H1 (cell line): ENCODE measurements around the gene BRINP3. TPM values are rescaled to one million over a fixed set of nuclear protein-coding genes. Genes with fewer than 3 reads are reported as not detected.

Experiments used
- CTCF ChIA-PET: fragments of 300-600 bp; sonication (Branson Sonifier 250); formaldehyde crosslinking; loops from one replicate; lab custom pipeline; 2021; ENCODE audit not compliant: partially characterized antibody; lab: Charles Lee
- POLR2A ChIA-PET: fragments of 300-600 bp; sonication (Branson Sonifier 250); formaldehyde crosslinking; loops from one replicate; lab custom pipeline; 2021; ENCODE audit warnings: inconsistent platforms; ENCODE audit not compliant: partially characterized antibody; lab: Charles Lee
- DNase-seq, 2 experiments: peaks; one replicate each; pipeline versions ENCODE4 v3.0.0 to v3.0.0-alpha.2; 2010 to 2022; ENCODE audit warnings: low spot score in 2 of 2, low read depth in 1 of 2, mixed read lengths in 1 of 2
- FAIRE-seq: peaks from 2 replicates; lab custom pipeline; 2011; peaks lifted over from hg19 to GRCh38; lab: Jason Lieb, UNC
- H2AFZ ChIP-seq: 2 replicates; pipeline ENCODE4 v1.8.1; 2012; ENCODE audit warnings: low read length, inconsistent platforms
- H2AK5ac ChIP-seq: 2 replicates; pipeline ENCODE4 v1.6.1; 2013; ENCODE audit warnings: low read depth, low read length
- H2BK120ac ChIP-seq: replicated peaks from 2 replicates; pipeline ENCODE3; 2013; ENCODE audit warnings: low read depth, low read length, inconsistent platforms
- H2BK12ac ChIP-seq: 2 replicates; pipeline ENCODE4 v1.6.1; 2013; ENCODE audit warnings: low read depth, low read length
- H2BK15ac ChIP-seq: 2 replicates; pipeline ENCODE4 v1.6.1; 2013; ENCODE audit warnings: low read length
- H2BK20ac ChIP-seq: 2 replicates; pipeline ENCODE4 v1.6.1; 2013; ENCODE audit warnings: low read length
- H2BK5ac ChIP-seq: 2 replicates; pipeline ENCODE4 v1.6.1; 2013; ENCODE audit warnings: low read depth, low read length
- H3K14ac ChIP-seq: 2 replicates; pipeline ENCODE4 v1.6.1; 2013; ENCODE audit warnings: inconsistent platforms; ENCODE audit not compliant: insufficient read length
- H3K18ac ChIP-seq: 2 replicates; pipeline ENCODE4 v1.6.1; 2013; ENCODE audit warnings: low read length; ENCODE audit errors: extremely low read depth
- H3K23ac ChIP-seq: 2 replicates; pipeline ENCODE4 v1.6.1; 2013; ENCODE audit warnings: inconsistent platforms; ENCODE audit not compliant: insufficient read length
- H3K23me2 ChIP-seq: 2 replicates; pipeline ENCODE4 v1.6.1; 2013; ENCODE audit warnings: low read depth, low read length
- H3K27ac ChIP-seq: 2 replicates; pipeline ENCODE4 v1.6.1; 2011; ENCODE audit warnings: low read depth, low read length, inconsistent platforms
- H3K27me3 ChIP-seq, 4 experiments: replicated peaks in 1 of 4; 1 replicate in 1 of 4; 2 replicates in 3 of 4; pipeline versions ENCODE4 v1.6.1 to v1.8.1; 2011 to 2013; ENCODE audit warnings: low read length in 3 of 4, mild to moderate bottlenecking in 3 of 4, inconsistent platforms in 2 of 4, mixed read lengths in 2 of 4, moderate library complexity in 1 of 4; ENCODE audit not compliant: control insufficient read depth in 3 of 4, insufficient read depth in 3 of 4; ENCODE audit errors: extremely low read depth in 1 of 4
- H3K36me3 ChIP-seq, 4 experiments: 2 replicates each; pipeline versions ENCODE4 v1.6.1 to v1.8.1; 2011 to 2013; ENCODE audit warnings: mild to moderate bottlenecking in 4 of 4, low read length in 3 of 4, moderate library complexity in 2 of 4, control low read depth in 1 of 4, inconsistent platforms in 1 of 4; ENCODE audit not compliant: insufficient read depth in 4 of 4, control insufficient read depth in 2 of 4
- H3K4ac ChIP-seq: replicated peaks from 2 replicates; pipeline ENCODE3; 2013; ENCODE audit warnings: low read length, low read depth, mixed read lengths, inconsistent platforms; ENCODE audit not compliant: insufficient read length
- H3K4me1 ChIP-seq, 4 experiments: replicated peaks in 1 of 4; 1 replicate in 1 of 4; 2 replicates in 3 of 4; pipeline versions ENCODE4 v1.6.1 to v1.8.1; 2011 to 2013; ENCODE audit warnings: low read length in 3 of 4, inconsistent platforms in 2 of 4, mixed read lengths in 1 of 4; ENCODE audit not compliant: insufficient read depth in 4 of 4, control insufficient read depth in 3 of 4
- H3K4me2 ChIP-seq, 2 experiments: 2 replicates each; pipeline versions ENCODE4 v1.6.1 to v1.8.1; 2011 to 2013; ENCODE audit warnings: low read depth in 2 of 2, low read length in 2 of 2, control low read depth in 1 of 2, inconsistent platforms in 1 of 2, mild to moderate bottlenecking in 1 of 2; ENCODE audit not compliant: insufficient read depth in 1 of 2
- H3K4me3 ChIP-seq, 4 experiments: fragments of 200-600, 300-600 bp in 1 of 4; sonication (generic), shearing (Covaris generic), sonication (Bioruptor Twin) in 1 of 4; 2 replicates each; pipeline versions ENCODE4 v1.5.1 to v1.8.1; 2011 to 2016; ENCODE audit warnings: low read length in 4 of 4, low read depth in 3 of 4, control low read depth in 2 of 4, inconsistent platforms in 2 of 4, mild to moderate bottlenecking in 2 of 4, mixed read lengths in 1 of 4, moderate library complexity in 1 of 4; ENCODE audit not compliant: insufficient read depth in 2 of 4; ENCODE audit errors: extremely low read depth in 1 of 4
- H3K56ac ChIP-seq: replicated peaks from 2 replicates; pipeline ENCODE3; 2013; ENCODE audit warnings: low read depth, mild to moderate bottlenecking, mixed read lengths, low read length, inconsistent platforms; ENCODE audit not compliant: insufficient read length
- H3K79me1 ChIP-seq: 2 replicates; pipeline ENCODE4 v1.6.1; 2013; ENCODE audit warnings: low read depth, low read length, control low read depth
- H3K79me2 ChIP-seq, 2 experiments: 2 replicates each; pipeline versions ENCODE4 v1.6.1 to v1.8.1; 2012 to 2013; ENCODE audit warnings: low read length in 2 of 2, mild to moderate bottlenecking in 2 of 2, inconsistent platforms in 1 of 2; ENCODE audit not compliant: insufficient read depth in 2 of 2, control insufficient read depth in 1 of 2
- H3K9ac ChIP-seq, 4 experiments: replicated peaks in 1 of 4; 1 replicate in 1 of 4; 2 replicates in 3 of 4; pipeline versions ENCODE4 v1.6.1 to v1.8.1; 2011 to 2013; ENCODE audit warnings: low read depth in 3 of 4, low read length in 3 of 4, control low read depth in 2 of 4, mild to moderate bottlenecking in 2 of 4, moderate library complexity in 2 of 4, inconsistent platforms in 1 of 4; ENCODE audit errors: extremely low read depth in 1 of 4
- H3K9me3 ChIP-seq, 2 experiments: 2 replicates each; pipeline versions ENCODE4 v1.6.1 to v1.8.1; 2012 to 2013; ENCODE audit warnings: mild to moderate bottlenecking in 2 of 2, moderate library complexity in 2 of 2, control low read depth in 1 of 2, inconsistent platforms in 1 of 2, low read depth in 1 of 2, low read length in 1 of 2, mixed read lengths in 1 of 2; ENCODE audit not compliant: insufficient read depth in 2 of 2
- H4K20me1 ChIP-seq, 2 experiments: replicated peaks in 1 of 2; 2 replicates each; pipeline versions ENCODE3 to v1.8.1; 2011 to 2013; ENCODE audit warnings: inconsistent platforms in 2 of 2, low read length in 2 of 2, mild to moderate bottlenecking in 1 of 2; ENCODE audit not compliant: insufficient read depth in 2 of 2, control insufficient read depth in 1 of 2
- H4K5ac ChIP-seq: 2 replicates; pipeline ENCODE4 v1.6.1; 2013; ENCODE audit warnings: low read length, low read depth, mixed read lengths, inconsistent platforms; ENCODE audit not compliant: insufficient read length
- H4K8ac ChIP-seq: 2 replicates; pipeline ENCODE4 v1.8.0; 2013; ENCODE audit warnings: mild to moderate bottlenecking, moderate library complexity, low read length, inconsistent platforms; ENCODE audit not compliant: insufficient read depth; ENCODE audit errors: extremely low read depth
- H4K91ac ChIP-seq: replicated peaks from 2 replicates; pipeline ENCODE3; 2013; ENCODE audit warnings: low read length, mixed read lengths, inconsistent platforms; ENCODE audit not compliant: insufficient read length
- KDM1A ChIP-seq: fragments of 200-600, 300-600 bp; sonication (generic); IDR thresholded peaks from 2 replicates; pipeline ENCODE4 v1.7.1; 2016; ENCODE audit warnings: mild to moderate bottlenecking, low read length, borderline replicate concordance
- POU5F1 ChIP-seq: IDR thresholded peaks from 2 replicates; pipeline ENCODE4 v1.6.1; 2011; ENCODE audit warnings: low read depth, mild to moderate bottlenecking, low read length, moderate library complexity
- RBBP5 ChIP-seq: IDR thresholded peaks from 2 replicates; pipeline ENCODE4 v1.7.1; 2012; ENCODE audit warnings: low read depth, mild to moderate bottlenecking, inconsistent platforms, low read length, moderate library complexity, borderline replicate concordance
- SIX5 ChIP-seq: IDR thresholded peaks from 2 replicates; pipeline ENCODE4 v1.6.1; 2011; ENCODE audit warnings: mild to moderate bottlenecking, low read depth, low read length
- WGBS, 2 experiments: shearing (Covaris generic) in 1 of 2; methylation state at CpG; one replicate each; pipeline versions ENCODE4 v1.1.6 to v1.1.7; 2013 to 2015; ENCODE audit warnings: low lambda C conversion rate in 2 of 2, mixed read lengths in 2 of 2, inconsistent platforms in 1 of 2, low coverage in 1 of 2, missing lambda C conversion rate in 1 of 2; ENCODE audit not compliant: insufficient replicate concordance in 2 of 2, insufficient coverage in 1 of 2, insufficient read length in 1 of 2; ENCODE audit errors: extremely low coverage in 1 of 2, missing lambda C conversion rate in 1 of 2; 5-methylcytosine and 5-hydroxymethylcytosine counted together
- polyA plus RNA-seq, 7 experiments: library from polyadenylated mRNA; depleted of rRNA in 3 of 7; stranded (reverse) in 5 of 7; unstranded in 2 of 7; fragments of >200 nt in 5 of 7; fragments of 200-250 nt in 2 of 7; gene quantifications; 1 replicate in 5 of 7; 2 replicates in 1 of 7; 4 replicates in 1 of 7; pipeline versions ENCODE4 v1.2.1 to v1.2.3, GENCODE V29; 2011 to 2013; ENCODE audit warnings: missing spikeins in 2 of 7, mixed read lengths in 2 of 7
- total RNA-seq: library from RNA; stranded (reverse); fragmentation: NEBNext Ultra II Directional; extraction: Animal tissue kit (Norgen Biotek cat#: 25700); gene quantifications from 2 replicates; pipeline ENCODE4 v1.2.1, GENCODE V29; 2021

Gene BRINP3
- total and polyA plus RNA-seq, 2 of the 8 experiments (the other 6 are each of a cell fraction or from before 2014, with no cell fraction given), result not detected

DNA sequence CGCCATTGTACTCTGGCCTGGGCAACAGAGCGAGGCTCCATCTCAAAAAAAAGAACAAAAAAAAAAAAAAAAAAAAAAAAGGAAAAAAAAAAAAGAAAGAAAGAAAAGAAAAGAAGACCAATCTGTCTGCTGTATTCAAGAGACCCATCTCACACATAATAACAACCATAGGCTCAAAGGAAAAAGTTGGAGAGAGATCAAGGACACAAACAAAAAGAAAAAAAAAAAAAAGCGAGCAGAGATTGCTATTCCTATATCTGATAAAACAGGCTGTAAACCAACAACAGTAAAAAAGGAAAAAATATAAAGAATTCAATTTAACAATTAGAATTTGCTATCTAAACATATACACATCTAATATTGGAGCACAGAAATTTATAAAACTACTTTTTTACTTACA is 150.4 kb downstream of the BRINP3 start:
- H2BK12ac ChIP-seq, result no peak overlapping the region
- H3K9me3 ChIP-seq, result no peaks in the 10 kb centered on the region
- FAIRE-seq (no peak), DNase-seq (no peak)
- H2AK5ac ChIP-seq, result no peak overlapping the region
- H4K8ac ChIP-seq, result no peak overlapping the region
- H2BK20ac ChIP-seq, result no peak overlapping the region
- H3K4me3 ChIP-seq, result no peak overlapping the region
- CTCF ChIA-PET, result interaction anchor here (1.0 kb wide), 1 partner anchor 897 kb away, joined by 3 read pairs; no protein-coding TSS in a partner anchor
- no peak overlapping the region for H2AFZ ChIP-seq
- no peak overlapping the region for H2BK120ac ChIP-seq
- H4K5ac ChIP-seq, result no peak overlapping the region
- no peaks in the 10 kb centered on the region for H3K79me2 ChIP-seq
- POLR2A ChIA-PET, result no interaction called here
- no peaks in the 10 kb centered on the region for H4K20me1 ChIP-seq
- H3K9ac ChIP-seq, result no peak overlapping the region
- H3K4me2 ChIP-seq, result no peak overlapping the region
- WGBS, 2 experiments, result 96% methylated on average over 3 of the region's 3 CpGs; no CpG with 5 or more reads in 1 of the 2 experiments
- H3K4me1 ChIP-seq, result no peaks in the 10 kb centered on the region
- H3K23ac ChIP-seq, result no peak overlapping the region
- TF ChIP-seq RBBP5, result no peak
- no peak for TF ChIP-seq POU5F1
- TF ChIP-seq KDM1A, result no peak
- no peak for TF ChIP-seq SIX5
- no peaks in the 10 kb centered on the region for H3K23me2 ChIP-seq
- no peaks in the 10 kb centered on the region for H3K36me3 ChIP-seq
- H3K27ac ChIP-seq, result no peak overlapping the region
- H2BK15ac ChIP-seq, result no peak overlapping the region
- no peaks in the 10 kb centered on the region for H3K79me1 ChIP-seq
- H4K91ac ChIP-seq, result no peak overlapping the region
- H3K4ac ChIP-seq, result no peak overlapping the region
- no peak overlapping the region for H3K18ac ChIP-seq
- H3K14ac ChIP-seq, result no peak overlapping the region
- H2BK5ac ChIP-seq, result no peak overlapping the region
- no peaks in the 10 kb centered on the region for H3K27me3 ChIP-seq
- no peak overlapping the region for H3K56ac ChIP-seq
